SJCRH30 (cell line): Measurements from ENCODE around the gene GPATCH2. TPM values are rescaled to one million over a fixed set of nuclear protein-coding genes. Genes with fewer than 3 reads are reported as not detected.
"Not testable (repeated sequence)": the region's sequence is repeated elsewhere in the genome, so short reads cannot be mapped to it uniquely, and the experiment has no call there.

Experiments used
- DNase-seq, 2 experiments: peaks; one replicate each; pipeline ENCODE4 v3.0.0-alpha.2; 2015 to 2020
- H3K27ac ChIP-seq: fragments of 250-450 bp; sonication (Bioruptor Pico); 2 replicates; pipeline ENCODE4 v1.5.1; 2020; ENCODE audit warnings: mild to moderate bottlenecking, moderate library complexity
- H3K27me3 ChIP-seq: fragments of 250-450 bp; sonication (Bioruptor Pico); 2 replicates; pipeline ENCODE4 v1.5.1; 2020; ENCODE audit warnings: mild to moderate bottlenecking, moderate library complexity
- H3K36me3 ChIP-seq: fragments of 250-450 bp; sonication (Bioruptor Pico); 2 replicates; pipeline ENCODE4 v1.5.1; 2020; ENCODE audit warnings: mild to moderate bottlenecking, moderate library complexity
- H3K4me1 ChIP-seq: fragments of 250-450 bp; sonication (Bioruptor Pico); 2 replicates; pipeline ENCODE4 v1.5.1; 2020; ENCODE audit warnings: mild to moderate bottlenecking, moderate library complexity
- H3K4me3 ChIP-seq: fragments of 250-450 bp; sonication (Bioruptor Pico); 2 replicates; pipeline ENCODE4 v1.5.1; 2020; ENCODE audit warnings: mild to moderate bottlenecking, moderate library complexity
- H3K9me3 ChIP-seq: fragments of 250-450 bp; sonication (Bioruptor Pico); replicated peaks from 2 replicates; pipeline ENCODE4 v1.5.1; 2020; ENCODE audit warnings: mild to moderate bottlenecking, moderate library complexity
- total RNA-seq: library from RNA; depleted of rRNA; stranded (reverse); fragments of >200 nt; shearing (Covaris generic); gene quantifications from 2 replicates; pipeline ENCODE4 v1.2.3, GENCODE V29; 2014

Gene GPATCH2
- total RNA-seq, 1 experiment from 2014 or later, result 28.1 TPM

DNA sequence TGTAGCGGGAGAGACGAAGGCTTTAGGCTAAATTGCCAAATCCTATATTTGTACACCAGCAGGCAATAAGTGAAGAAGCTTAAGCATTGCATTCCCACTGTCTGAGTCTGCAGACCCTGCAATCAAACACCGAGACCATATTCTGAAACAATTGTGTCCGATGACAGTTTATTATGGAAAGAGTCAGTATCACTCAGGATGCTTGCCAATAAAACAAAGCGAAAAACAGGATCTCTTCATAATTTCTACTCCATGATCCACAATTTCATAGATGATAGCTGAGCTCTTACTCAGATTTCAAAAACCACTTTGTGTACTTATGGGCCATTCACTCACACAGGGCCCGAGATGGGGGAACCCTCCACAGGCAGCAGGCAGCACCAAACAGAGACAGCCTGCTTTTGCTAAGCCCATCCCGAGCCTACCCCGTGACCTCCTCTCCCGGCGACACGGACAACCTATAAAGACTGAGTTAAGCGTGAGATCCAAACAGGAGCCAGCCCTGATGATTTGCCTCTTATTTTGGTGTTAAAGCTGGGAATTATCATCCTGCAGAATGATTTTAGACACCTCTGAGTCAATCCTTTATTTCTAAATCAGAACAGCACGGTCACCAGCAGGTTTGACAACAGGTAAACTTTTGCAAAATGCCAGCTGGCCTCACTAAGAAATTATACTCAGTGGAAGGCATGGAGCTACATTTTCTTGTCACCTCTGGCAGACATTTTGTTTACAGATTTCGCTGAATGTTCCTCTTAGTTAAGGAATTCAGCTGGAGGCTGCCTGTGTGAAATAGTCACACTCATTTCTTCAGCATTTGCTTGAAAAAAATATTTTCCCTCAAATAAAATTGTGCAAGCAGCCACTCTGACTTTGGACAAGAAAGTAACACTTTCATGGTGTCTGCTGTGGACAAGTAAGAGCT lies 212.4 kb downstream of the GPATCH2 start:
- Histone ChIP-seq H3K4me3 (peak overlapping the region; percentile 46), H3K36me3 (no peaks in the 10 kb centered on the region), H3K9me3 (no peaks in the 10 kb centered on the region; the same call in 1 of the 2 replicates), H3K4me1 (no peaks in the 10 kb centered on the region), H3K27ac (no peak overlapping the region), H3K27me3 (no peaks in the 10 kb centered on the region)
- peak; percentile 26 to 35 for DNase-seq

DNA sequence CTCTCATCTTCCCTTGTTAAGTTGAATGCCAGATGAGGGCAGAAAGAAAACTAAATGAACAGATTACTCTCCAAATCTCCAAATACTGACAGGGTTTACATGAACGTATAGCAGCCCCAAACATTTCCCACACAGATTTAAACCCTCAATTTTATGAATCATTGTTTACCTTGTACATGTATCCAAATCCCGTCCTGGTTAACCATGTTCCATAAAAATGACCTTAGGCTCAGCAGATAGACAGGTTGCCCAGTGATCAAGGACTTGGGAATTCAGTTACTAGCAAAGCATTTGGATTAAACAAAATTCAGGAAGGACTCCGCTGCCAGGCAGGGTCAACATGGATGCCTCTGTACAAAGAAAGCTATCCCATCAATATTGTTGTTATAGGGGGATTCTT lies 213.5 kb downstream of the GPATCH2 start:
- Histone ChIP-seq H3K4me1 (no peaks in the 10 kb centered on the region), H3K4me3 (no peak overlapping the region), H3K27me3 (no peaks in the 10 kb centered on the region), H3K9me3 (no peaks in the 10 kb centered on the region; the same call in 1 of the 2 replicates), H3K27ac (no peak overlapping the region), H3K36me3 (no peaks in the 10 kb centered on the region)
- DNase-seq, result no peak

DNA sequence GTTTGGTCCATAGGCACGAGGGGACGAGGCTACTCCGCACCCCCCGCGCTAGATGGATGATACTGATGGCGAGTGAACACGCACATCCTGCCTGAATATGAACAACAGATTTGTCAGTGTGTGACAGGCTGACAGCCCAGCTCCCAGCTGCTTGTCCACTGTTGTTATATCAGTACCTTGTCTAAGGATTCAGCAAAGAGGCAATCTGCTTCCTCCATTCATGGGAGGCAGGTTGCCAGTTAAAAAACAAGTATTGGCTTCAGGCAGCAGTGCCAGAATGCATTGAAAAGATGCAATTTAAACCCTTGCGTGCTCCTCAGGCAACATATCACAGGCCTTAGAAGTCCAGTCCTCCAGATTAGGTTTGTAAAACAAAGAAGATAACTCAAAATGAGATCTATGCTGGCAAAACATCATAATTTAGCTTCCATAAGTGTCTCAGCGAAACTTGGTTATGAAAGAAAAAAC lies 223.3 kb downstream of the GPATCH2 start:
- no peaks in the 10 kb centered on the region for H3K27me3 ChIP-seq
- H3K4me1 ChIP-seq, result no peaks in the 10 kb centered on the region
- H3K27ac ChIP-seq, result no peak overlapping the region
- no peak for DNase-seq
- H3K9me3 ChIP-seq, result no peaks in the 10 kb centered on the region
- H3K4me3 ChIP-seq, result no peak overlapping the region
- no peaks in the 10 kb centered on the region; the same call in 1 of the 2 replicates for H3K36me3 ChIP-seq

DNA sequence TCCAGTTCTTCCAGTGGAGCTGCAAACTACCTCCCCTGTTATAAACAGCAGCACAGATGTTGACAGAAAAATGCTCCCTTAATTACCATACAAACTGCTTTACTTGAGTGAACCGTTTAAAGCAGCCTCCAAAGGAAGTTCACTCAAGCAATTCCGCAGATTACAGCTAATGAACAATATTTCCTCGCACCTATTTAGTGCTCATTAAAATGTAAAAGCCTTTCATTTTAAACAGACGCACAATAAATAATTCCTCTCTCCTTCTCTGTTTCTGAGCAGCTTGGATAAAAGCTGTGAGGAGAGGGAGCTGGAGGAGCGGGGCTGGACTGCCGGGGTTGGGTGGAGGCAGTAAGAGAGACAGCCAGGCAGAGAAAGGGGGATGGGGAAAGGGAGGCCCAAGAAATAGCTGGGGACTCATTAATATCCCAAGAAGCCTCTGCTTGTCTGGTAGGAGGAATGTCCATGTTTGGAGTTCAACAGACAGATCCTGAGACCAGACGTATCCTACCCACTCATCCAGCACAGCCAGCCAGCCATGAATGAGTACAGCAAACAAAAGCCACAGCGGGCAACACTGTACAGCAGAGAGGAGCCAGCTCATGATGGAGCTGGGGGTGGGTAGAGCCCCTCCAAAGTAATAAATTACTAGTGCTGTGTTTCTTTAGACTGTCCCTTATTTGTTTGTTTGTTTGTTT lies 227.7 kb downstream of the GPATCH2 start:
- Histone ChIP-seq H3K36me3 (no peaks in the 10 kb centered on the region; the same call in 1 of the 2 replicates), H3K27me3 (no peaks in the 10 kb centered on the region)
- no peak for DNase-seq

DNA sequence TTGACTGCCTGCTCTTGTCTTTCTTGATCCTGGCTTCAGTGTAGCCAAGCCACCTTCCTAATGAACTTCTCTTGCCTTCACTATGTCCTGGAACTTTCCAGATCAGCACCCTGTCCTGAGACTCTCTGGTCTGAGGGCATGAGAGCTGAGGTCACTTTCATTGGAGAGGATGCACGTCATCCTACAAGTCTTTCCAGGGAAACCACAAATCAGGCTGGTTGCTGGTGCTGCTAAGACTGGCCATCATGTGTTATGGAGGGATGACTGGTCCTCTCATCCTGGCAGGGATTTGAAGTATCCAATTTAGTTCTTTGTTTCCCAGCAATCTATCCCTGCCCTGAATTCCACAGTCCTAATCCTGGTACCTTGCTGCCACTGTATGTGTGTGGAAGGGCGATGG lies 228.6 kb downstream of the GPATCH2 start:
- Histone ChIP-seq H3K9me3 (no peaks in the 10 kb centered on the region), H3K4me3 (no peak overlapping the region), H3K27ac (no peak overlapping the region), H3K36me3 (no peaks in the 10 kb centered on the region; the same call in 1 of the 2 replicates), H3K4me1 (no peaks in the 10 kb centered on the region), H3K27me3 (no peaks in the 10 kb centered on the region)
- DNase-seq, result no peak

More for the DNA sequence above, 227.7 kb downstream of the GPATCH2 start:
- Histone ChIP-seq H3K9me3 (no peaks in the 10 kb centered on the region), H3K4me1 (no peaks in the 10 kb centered on the region), H3K4me3 (no peak overlapping the region), H3K27ac (no peak overlapping the region)

DNA sequence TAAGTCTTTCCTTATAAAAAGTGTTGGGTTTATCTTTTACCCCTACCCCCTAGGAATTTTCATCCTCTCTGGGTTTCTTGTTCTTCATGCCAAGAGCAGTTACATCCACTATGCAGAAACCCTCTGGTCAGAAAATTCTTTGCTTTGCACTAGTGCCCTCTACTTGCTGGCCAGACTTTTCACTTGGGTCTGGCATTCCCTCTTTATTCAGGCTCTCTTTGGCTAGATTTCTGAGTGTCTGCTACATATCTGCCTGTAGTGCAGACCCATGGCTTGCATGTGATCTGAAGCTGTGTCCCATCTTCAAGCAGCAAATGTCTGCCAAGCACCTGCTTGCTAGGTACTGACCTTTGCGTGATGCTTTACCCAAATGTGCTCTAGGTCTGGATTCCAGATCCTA lies 237.0 kb downstream of the GPATCH2 start:
- Histone ChIP-seq H3K27me3 (no peaks in the 10 kb centered on the region), H3K27ac (no peak overlapping the region), H3K4me3 (no peak overlapping the region), H3K4me1 (no peaks in the 10 kb centered on the region), H3K36me3 (no peaks in the 10 kb centered on the region), H3K9me3 (0 out of 2 replicates have a peak, but pooled peaks cover 2% of the 10 kb centered on the region)
- no peak for DNase-seq

DNA sequence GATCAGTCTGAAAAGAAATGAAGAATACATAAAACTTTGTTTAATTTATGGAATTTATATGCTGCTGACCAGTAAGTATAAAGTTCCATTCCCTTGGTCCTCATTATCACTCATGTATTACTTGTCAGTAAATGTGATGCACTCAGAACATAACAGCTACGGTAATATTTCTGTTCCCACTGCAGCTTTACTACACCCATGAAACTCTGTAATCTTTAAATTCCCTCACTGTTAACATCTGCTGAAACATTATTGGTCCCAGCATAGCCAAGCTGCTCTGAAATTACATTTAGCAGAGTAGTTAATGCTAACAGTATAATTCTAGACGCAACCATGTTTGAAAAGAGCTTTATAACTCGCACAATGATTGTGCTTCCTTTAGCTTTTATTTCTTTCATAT lies 238.4 kb downstream of the GPATCH2 start:
- Histone ChIP-seq H3K27ac (no peak overlapping the region), H3K4me3 (no peak overlapping the region), H3K4me1 (no peaks in the 10 kb centered on the region), H3K9me3 (0 out of 2 replicates have a peak, but pooled peaks cover 2% of the 10 kb centered on the region), H3K36me3 (no peaks in the 10 kb centered on the region), H3K27me3 (no peaks in the 10 kb centered on the region)
- DNase-seq, result no peak

DNA sequence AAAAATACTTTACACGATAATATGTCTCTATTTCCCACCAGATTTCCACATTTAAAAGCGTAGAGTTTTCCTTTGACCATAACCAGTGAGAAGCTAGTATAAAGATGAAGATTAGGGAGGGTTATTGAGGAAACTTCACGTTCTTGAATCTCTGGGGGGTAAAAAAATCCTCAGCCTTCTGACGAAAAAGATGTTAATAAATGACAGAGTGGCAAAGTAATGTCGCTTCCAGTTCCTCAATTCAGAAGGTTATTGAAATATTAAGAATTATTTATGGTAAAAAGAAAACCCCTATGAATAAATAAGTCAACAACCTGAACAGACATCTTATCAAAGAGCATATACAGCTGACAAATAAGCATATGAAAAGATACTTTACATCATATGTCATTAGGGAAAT lies 241.0 kb downstream of the GPATCH2 start:
- DNase-seq, result no peak
- Histone ChIP-seq H3K4me3 (no peak overlapping the region), H3K27me3 (no peaks in the 10 kb centered on the region), H3K36me3 (no peaks in the 10 kb centered on the region), H3K4me1 (no peaks in the 10 kb centered on the region), H3K27ac (no peak overlapping the region), H3K9me3 (0 out of 2 replicates have a peak, but pooled peaks cover 2% of the 10 kb centered on the region)

DNA sequence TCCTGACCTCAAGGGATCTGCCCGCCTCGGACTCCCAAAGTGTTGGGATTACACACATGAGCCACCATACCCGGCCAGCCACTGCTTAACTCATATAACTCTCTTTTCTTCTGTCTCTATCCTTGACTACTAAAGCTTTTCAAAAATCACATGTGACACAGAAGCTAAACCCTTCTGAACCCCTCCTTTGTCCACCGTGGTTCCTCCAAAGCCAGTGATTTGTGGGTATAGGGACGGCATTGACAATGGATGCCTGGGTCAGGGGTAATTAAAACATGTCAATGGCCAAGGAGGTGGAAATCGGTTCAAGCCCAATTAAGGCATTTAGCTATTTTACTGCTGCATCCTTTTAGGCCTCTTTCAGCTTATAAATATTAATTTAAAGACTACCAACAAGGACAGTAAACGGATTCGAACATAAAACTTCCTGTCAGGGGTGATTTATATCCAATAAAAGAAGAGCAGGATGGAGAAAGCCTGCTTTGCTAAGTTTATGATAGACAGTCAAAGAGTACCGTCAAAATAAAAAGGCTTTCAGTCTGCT lies 242.3 kb downstream of the GPATCH2 start:
- DNase-seq, result no peak
- H3K4me1 ChIP-seq, result no peaks in the 10 kb centered on the region
- 0 out of 2 replicates have a peak, but pooled peaks cover 2% of the 10 kb centered on the region for H3K9me3 ChIP-seq
- no peak overlapping the region for H3K4me3 ChIP-seq
- H3K27ac ChIP-seq, result no peak overlapping the region
- no peaks in the 10 kb centered on the region for H3K36me3 ChIP-seq
- no peaks in the 10 kb centered on the region for H3K27me3 ChIP-seq

DNA sequence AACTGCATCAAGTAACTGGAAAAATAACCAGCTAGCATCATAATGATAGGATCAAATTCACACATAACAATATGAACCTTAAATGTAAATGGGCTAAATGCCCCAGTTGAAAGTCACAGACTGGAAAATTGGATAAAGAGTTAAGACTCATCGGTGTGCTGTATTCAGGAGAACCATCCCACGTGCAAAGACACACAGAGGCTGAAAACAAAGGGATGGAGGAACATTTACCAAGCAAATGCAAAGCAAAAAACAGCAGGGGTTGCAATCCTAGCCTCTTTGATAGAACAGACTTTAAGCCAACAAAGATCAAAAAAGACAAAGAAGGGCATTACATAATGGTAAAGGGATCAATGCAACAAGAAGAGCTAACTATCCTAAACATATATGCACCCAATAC lies 249.1 kb downstream of the GPATCH2 start:
- not testable (repeated sequence) for H3K36me3 ChIP-seq, H3K27ac ChIP-seq, H3K4me1 ChIP-seq, H3K9me3 ChIP-seq, DNase-seq, H3K4me3 ChIP-seq, H3K27me3 ChIP-seq

DNA sequence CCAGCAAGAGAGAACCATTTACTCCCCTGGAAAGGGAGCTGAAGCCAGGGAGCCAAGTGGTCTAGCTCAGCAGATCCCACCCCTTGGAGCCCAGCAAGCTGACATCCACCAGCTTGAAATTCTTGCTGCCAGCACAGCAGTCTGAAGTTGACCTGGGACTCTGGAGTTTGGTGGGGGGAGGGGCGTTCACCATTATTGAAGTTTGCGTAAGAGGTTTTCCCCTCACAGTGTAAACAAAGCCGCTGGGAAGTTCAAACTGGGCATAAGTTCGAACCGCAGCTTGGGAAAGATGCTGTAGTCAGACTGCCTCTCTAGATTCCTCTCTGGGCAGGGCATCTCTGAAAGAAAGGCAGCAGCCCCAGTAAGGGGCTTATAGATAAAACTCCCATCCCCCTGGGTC lies 251.1 kb downstream of the GPATCH2 start:
- not testable (repeated sequence) for H3K36me3 ChIP-seq, H3K4me3 ChIP-seq, H3K4me1 ChIP-seq, DNase-seq, H3K27ac ChIP-seq, H3K9me3 ChIP-seq, H3K27me3 ChIP-seq

DNA sequence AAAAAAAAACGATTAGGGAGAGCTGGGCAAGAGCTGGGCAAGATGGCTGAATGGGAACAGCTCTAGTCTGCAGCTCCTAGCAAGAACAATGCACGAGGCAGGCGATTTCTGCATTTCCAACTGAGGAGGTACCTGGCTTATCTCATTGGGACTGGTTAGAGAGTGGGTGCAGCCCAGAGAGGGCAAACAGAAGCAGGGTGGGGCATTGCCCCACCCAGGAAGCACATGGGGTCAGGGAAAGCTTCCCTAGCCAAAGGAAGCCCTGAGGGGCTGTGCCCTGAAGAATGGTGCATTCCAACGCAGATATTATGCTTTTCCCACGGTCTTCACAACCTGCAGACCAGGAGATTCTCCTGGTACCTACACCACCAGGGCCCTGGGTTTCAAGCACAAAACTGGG lies 251.6 kb downstream of the GPATCH2 start:
- no peak for DNase-seq
- peaks cover 4% of the 10 kb centered on the region; the same call in 1 of the 2 replicates for H3K9me3 ChIP-seq
- H3K4me1 ChIP-seq, result no peaks in the 10 kb centered on the region
- no peak overlapping the region for H3K4me3 ChIP-seq
- H3K36me3 ChIP-seq, result no peaks in the 10 kb centered on the region
- H3K27me3 ChIP-seq, result no peaks in the 10 kb centered on the region
- H3K27ac ChIP-seq, result no peak overlapping the region
